ENCODE data around the gene CPHXL. TPM values are rescaled to one million over a fixed set of nuclear protein-coding genes. Genes with fewer than 3 reads are reported as not detected.

The CPHXL gene
- polyA plus RNA-seq, 1 of the 3 experiments (the other 2 are of a cell fraction): not detected

DNA sequence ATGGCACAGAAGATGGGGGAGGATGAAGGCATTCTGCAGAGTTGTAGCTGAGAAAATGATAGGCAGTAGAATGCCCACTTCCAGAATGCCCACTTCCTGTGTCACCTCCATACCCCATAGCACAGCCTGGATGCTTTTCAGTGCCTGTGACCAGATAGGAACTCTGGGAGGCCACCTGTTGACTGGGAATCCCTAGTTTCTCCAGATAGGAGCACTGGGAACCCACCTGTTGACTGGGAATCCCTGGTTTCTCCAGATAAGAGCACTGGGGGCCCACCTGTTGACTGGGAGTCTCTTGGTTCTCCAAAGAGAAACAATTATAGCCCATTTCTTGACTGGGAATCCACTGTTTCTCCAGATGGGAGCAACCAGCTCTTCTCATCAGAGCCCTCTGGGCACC, 11.6 kb downstream of the CPHXL start:
- ChIA-PET CTCF (no interaction called here), POLR2A (no interaction called here)

DNA sequence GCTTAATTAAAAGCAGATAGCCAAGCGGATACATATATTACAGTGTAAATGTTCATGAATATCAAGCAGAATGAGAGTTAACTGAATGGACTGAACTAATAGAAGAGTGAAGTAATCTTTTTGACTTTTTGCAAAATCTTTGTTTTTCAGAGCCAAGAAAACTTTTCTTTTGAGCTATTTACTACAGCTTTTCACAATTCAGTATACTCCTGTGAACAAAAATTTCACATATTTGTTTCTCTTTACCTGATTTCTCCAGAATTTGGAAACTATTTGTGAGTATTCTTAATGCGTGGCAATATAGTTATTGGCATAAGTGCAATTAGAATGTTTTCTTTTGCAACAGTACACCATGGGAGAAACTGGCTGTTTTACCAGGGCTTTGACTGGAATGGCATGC, 15.9 kb downstream of the CPHXL start:
- H3K4me1 ChIP-seq (ENCODE audit: control insufficient read depth in 1 of 2, insufficient read depth in 2 of 2, low read depth in 1 of 2, low read length in 1 of 2): no peaks in the 10 kb centered on the region
- no peak overlapping the region for H3K27ac ChIP-seq (ENCODE audit: low read depth in 2 of 2, low read length in 1 of 2)
- H3F3A ChIP-seq (replicated peaks; ENCODE audit: insufficient read depth): no peaks in the 10 kb centered on the region
- WGBS (ENCODE audit: low lambda C conversion rate): 53% methylated on average over 2 of the region's 2 CpGs
- no peak overlapping the region for H3K4me3 ChIP-seq (ENCODE audit: low read depth in 2 of 2, low read length in 1 of 2)
- no peak overlapping the region for H3K4me2 ChIP-seq
- no peak for DNase-seq
- H3K9me2 ChIP-seq: no peaks in the 10 kb centered on the region
- no peak overlapping the region for H2AFZ ChIP-seq (ENCODE audit: low read depth)
- H3K9me3 ChIP-seq: peaks cover 4% of the 10 kb centered on the region; the same call in 1 of the 2 replicates
- no peak overlapping the region for H3K9ac ChIP-seq
- no peaks in the 10 kb centered on the region for H3K79me2 ChIP-seq (ENCODE audit: insufficient read depth)
- H3K27me3 ChIP-seq (ENCODE audit: insufficient read depth): no peaks in the 10 kb centered on the region
- ChIA-PET CTCF (interaction anchor here (0.8 kb wide), 1 partner anchor 51 kb away, joined by 3 read pairs; no protein-coding TSS in a partner anchor), POLR2A (no interaction called here)
- TF ChIP-seq NRF1 (IDR thresholded peaks at IDR 0.05; ENCODE audit: low read depth, low read length): no peak
- no peak for TF ChIP-seq RAD21 (IDR thresholded peaks at IDR 0.05; ENCODE audit: low read length)
- no peak for TF ChIP-seq CHD2 (IDR thresholded peaks at IDR 0.05; ENCODE audit: low read length, partially characterized antibody)
- TF ChIP-seq, protein P1, sequence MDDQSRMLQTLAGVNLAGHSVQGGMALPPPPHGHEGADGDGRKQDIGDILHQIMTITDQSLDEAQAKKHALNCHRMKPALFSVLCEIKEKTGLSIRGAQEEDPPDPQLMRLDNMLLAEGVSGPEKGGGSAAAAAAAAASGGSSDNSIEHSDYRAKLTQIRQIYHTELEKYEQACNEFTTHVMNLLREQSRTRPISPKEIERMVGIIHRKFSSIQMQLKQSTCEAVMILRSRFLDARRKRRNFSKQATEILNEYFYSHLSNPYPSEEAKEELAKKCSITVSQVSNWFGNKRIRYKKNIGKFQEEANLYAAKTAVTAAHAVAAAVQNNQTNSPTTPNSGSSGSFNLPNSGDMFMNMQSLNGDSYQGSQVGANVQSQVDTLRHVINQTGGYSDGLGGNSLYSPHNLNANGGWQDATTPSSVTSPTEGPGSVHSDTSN (IDR thresholded peaks at IDR 0.05): no peak
- no peak for TF ChIP-seq SMC3 (IDR thresholded peaks at IDR 0.05; ENCODE audit: low read depth, low read length)
- TF ChIP-seq, protein P2, sequence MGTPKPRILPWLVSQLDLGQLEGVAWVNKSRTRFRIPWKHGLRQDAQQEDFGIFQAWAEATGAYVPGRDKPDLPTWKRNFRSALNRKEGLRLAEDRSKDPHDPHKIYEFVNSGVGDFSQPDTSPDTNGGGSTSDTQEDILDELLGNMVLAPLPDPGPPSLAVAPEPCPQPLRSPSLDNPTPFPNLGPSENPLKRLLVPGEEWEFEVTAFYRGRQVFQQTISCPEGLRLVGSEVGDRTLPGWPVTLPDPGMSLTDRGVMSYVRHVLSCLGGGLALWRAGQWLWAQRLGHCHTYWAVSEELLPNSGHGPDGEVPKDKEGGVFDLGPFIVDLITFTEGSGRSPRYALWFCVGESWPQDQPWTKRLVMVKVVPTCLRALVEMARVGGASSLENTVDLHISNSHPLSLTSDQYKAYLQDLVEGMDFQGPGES (IDR thresholded peaks at IDR 0.05; ENCODE audit: low read depth, low read length): no peak
- TF ChIP-seq, protein P3, sequence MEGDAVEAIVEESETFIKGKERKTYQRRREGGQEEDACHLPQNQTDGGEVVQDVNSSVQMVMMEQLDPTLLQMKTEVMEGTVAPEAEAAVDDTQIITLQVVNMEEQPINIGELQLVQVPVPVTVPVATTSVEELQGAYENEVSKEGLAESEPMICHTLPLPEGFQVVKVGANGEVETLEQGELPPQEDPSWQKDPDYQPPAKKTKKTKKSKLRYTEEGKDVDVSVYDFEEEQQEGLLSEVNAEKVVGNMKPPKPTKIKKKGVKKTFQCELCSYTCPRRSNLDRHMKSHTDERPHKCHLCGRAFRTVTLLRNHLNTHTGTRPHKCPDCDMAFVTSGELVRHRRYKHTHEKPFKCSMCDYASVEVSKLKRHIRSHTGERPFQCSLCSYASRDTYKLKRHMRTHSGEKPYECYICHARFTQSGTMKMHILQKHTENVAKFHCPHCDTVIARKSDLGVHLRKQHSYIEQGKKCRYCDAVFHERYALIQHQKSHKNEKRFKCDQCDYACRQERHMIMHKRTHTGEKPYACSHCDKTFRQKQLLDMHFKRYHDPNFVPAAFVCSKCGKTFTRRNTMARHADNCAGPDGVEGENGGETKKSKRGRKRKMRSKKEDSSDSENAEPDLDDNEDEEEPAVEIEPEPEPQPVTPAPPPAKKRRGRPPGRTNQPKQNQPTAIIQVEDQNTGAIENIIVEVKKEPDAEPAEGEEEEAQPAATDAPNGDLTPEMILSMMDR (IDR thresholded peaks at IDR 0.05): no peak
- TF ChIP-seq, protein P4, sequence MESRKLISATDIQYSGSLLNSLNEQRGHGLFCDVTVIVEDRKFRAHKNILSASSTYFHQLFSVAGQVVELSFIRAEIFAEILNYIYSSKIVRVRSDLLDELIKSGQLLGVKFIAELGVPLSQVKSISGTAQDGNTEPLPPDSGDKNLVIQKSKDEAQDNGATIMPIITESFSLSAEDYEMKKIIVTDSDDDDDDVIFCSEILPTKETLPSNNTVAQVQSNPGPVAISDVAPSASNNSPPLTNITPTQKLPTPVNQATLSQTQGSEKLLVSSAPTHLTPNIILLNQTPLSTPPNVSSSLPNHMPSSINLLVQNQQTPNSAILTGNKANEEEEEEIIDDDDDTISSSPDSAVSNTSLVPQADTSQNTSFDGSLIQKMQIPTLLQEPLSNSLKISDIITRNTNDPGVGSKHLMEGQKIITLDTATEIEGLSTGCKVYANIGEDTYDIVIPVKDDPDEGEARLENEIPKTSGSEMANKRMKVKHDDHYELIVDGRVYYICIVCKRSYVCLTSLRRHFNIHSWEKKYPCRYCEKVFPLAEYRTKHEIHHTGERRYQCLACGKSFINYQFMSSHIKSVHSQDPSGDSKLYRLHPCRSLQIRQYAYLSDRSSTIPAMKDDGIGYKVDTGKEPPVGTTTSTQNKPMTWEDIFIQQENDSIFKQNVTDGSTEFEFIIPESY (IDR thresholded peaks at IDR 0.05; ENCODE audit: borderline replicate concordance, low read depth): no peak
- no peak for TF ChIP-seq JUND (IDR thresholded peaks at IDR 0.05)
- no peak for TF ChIP-seq POLR2AphosphoS5 (IDR thresholded peaks at IDR 0.05; ENCODE audit: low read depth, low read length)
- TF ChIP-seq, protein P5, sequence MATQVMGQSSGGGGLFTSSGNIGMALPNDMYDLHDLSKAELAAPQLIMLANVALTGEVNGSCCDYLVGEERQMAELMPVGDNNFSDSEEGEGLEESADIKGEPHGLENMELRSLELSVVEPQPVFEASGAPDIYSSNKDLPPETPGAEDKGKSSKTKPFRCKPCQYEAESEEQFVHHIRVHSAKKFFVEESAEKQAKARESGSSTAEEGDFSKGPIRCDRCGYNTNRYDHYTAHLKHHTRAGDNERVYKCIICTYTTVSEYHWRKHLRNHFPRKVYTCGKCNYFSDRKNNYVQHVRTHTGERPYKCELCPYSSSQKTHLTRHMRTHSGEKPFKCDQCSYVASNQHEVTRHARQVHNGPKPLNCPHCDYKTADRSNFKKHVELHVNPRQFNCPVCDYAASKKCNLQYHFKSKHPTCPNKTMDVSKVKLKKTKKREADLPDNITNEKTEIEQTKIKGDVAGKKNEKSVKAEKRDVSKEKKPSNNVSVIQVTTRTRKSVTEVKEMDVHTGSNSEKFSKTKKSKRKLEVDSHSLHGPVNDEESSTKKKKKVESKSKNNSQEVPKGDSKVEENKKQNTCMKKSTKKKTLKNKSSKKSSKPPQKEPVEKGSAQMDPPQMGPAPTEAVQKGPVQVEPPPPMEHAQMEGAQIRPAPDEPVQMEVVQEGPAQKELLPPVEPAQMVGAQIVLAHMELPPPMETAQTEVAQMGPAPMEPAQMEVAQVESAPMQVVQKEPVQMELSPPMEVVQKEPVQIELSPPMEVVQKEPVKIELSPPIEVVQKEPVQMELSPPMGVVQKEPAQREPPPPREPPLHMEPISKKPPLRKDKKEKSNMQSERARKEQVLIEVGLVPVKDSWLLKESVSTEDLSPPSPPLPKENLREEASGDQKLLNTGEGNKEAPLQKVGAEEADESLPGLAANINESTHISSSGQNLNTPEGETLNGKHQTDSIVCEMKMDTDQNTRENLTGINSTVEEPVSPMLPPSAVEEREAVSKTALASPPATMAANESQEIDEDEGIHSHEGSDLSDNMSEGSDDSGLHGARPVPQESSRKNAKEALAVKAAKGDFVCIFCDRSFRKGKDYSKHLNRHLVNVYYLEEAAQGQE (IDR thresholded peaks at IDR 0.05; ENCODE audit: low read depth, low read length): no peak
- no peak for TF ChIP-seq NFIC (IDR thresholded peaks at IDR 0.05; ENCODE audit: borderline replicate concordance)
- TF ChIP-seq EZH2phosphoT487 (IDR thresholded peaks at IDR 0.05; ENCODE audit: borderline replicate concordance, low read depth): no peak
- TF ChIP-seq TAF1 (IDR thresholded peaks at IDR 0.05; ENCODE audit: borderline replicate concordance, low read depth, low read length): no peak
- H4K20me1 ChIP-seq (ENCODE audit: insufficient read depth): no peaks in the 10 kb centered on the region
- H3K36me3 ChIP-seq (replicated peaks in 1 of 2; ENCODE audit: control insufficient read depth in 1 of 2, insufficient read depth in 2 of 2, low read length in 1 of 2): no peaks in the 10 kb centered on the region

More for the DNA sequence above, 11.6 kb downstream of the CPHXL start:
- Histone ChIP-seq H3K4me2 (no peak overlapping the region), H3K27me3 (ENCODE audit: insufficient read depth) (no peaks in the 10 kb centered on the region), H3K9me3 (peaks cover 4% of the 10 kb centered on the region; the same call in 1 of the 2 replicates), H3K79me2 (ENCODE audit: insufficient read depth) (no peaks in the 10 kb centered on the region), H3K4me1 (ENCODE audit: control insufficient read depth in 1 of 2, insufficient read depth in 2 of 2, low read depth in 1 of 2, low read length in 1 of 2) (no peaks in the 10 kb centered on the region), H3K9ac (no peak overlapping the region), H3K27ac (ENCODE audit: low read depth in 2 of 2, low read length in 1 of 2) (no peak overlapping the region), H3K4me3 (ENCODE audit: low read depth in 2 of 2, low read length in 1 of 2) (no peak overlapping the region), H4K20me1 (ENCODE audit: insufficient read depth) (no peaks in the 10 kb centered on the region), H3K9me2 (no peaks in the 10 kb centered on the region), H2AFZ (ENCODE audit: low read depth) (no peak overlapping the region), H3F3A (replicated peaks; ENCODE audit: insufficient read depth) (no peaks in the 10 kb centered on the region), H3K36me3 (replicated peaks in 1 of 2; ENCODE audit: control insufficient read depth in 1 of 2, insufficient read depth in 2 of 2, low read length in 1 of 2) (no peaks in the 10 kb centered on the region)
- TF ChIP-seq NRF1 (IDR thresholded peaks at IDR 0.05; ENCODE audit: low read depth, low read length): no peak
- DNase-seq: no peak

All from SK-N-SH (cell line).